ENCODE results near the gene IL6R.

IL6R gene

GRCh38 chr1:154503898-154504297 is 98.8 kb downstream of the IL6R start:
- DNase-seq (ENCODE audit: low spot score), result no peak
- no peak for FAIRE-seq

GRCh38 chr1:154512760-154513159 is 107.6 kb downstream of the IL6R start:
- DNase-seq (ENCODE audit: low spot score) (no peak), FAIRE-seq (no peak)

GRCh38 chr1:154514066-154514553 is 109.0 kb downstream of the IL6R start:
- no peak for DNase-seq (ENCODE audit: low spot score)
- no peak for FAIRE-seq

GRCh38 chr1:154517661-154518060 is 112.5 kb downstream of the IL6R start:
- no peak for FAIRE-seq
- no peak for DNase-seq (ENCODE audit: low spot score)

Data from RCC 7860 (cell line).